NCI-H1105 (cell line): ENCODE results near the gene IGF2R.
"Not testable (repeated sequence)": the region's sequence is repeated elsewhere in the genome, so short reads cannot be mapped to it uniquely, and the experiment has no call there.

Experiments used
- DNase-seq: peaks from one replicate; lab custom pipeline; 2025; lab: John Stamatoyannopoulos, UW

Gene IGF2R

DNA sequence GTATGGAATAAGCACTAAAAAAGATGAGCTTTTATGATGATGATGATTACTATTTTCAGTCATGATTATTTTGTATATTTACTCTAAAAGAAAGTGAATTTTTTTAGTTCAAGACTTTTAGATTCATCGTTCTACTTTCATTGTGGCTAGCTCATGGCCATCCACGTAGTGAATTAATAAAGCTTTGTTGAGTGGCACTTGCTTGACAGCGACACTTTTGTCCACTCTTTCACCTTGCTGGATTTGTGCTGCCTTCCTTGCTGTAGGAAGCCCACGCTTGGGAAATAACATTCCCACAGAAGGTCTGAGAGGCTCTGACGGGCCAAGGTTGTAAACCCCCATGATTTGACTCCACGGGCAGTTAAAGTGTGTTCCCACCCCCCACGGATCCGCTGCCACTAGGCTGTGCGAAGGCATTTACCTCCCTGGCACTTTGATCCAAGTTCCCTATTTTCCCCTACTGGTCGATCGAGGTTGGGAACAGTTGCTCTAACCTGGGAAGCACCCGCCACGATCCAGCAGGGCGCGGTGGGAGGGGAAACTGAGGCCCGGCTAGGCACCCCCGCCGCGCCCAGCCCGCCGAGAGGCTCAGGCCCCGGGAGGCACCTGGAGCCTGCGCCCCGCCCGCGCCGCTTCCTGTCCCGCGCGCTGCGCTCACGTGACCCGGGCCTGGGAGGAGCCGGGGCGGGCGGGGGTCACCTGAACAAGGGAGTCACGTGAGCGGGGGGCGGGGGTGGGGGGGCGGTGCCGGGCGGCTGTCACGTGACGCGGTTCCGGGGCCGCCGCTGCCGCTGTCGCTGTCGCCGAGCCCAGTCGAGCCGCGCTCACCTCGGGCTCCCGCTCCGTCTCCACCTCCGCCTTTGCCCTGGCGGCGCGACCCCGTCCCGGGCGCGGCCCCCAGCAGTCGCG lies at the start of gene IGF2R:
Gene IGF2R (plus strand): TSS at position 788 of the 909 bp plus-strand sequence. CDS start 165 bp downstream, outside the sequence.
- peak; percentile 96 for DNase-seq

- DNase-seq, result no peak
These were observed 49.1 kb upstream of the IGF2R start for GRCh38 chr6:159919800-159920199.

- not testable (repeated sequence) for DNase-seq
These were observed 44.7 kb upstream of the IGF2R start for GRCh38 chr6:159924150-159924549.

- no peak for DNase-seq
These were observed 42.2 kb upstream of the IGF2R start for GRCh38 chr6:159926542-159927203.

DNA sequence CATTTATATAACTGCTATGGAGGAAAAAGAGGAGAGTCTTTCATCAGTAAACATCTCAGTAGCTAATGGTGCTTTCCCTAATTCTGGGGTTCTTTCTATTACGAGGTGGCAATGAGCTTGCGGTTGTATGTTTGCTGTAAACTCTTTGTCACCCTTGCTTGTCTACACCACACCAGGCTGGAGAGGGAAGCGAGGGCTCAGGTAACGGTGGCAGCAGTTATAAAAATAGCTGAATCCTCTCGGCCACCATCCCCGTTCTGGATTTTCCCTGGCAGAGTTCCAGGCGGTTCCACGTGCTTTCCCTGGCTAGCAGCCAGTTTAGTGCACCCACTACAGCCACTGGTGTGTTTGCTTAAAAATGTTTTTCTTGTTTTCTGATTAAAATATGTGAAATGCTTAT lies 39.1 kb upstream of the IGF2R start:
- DNase-seq, result peak; percentile 87

- no peak for DNase-seq
These were observed 37.8 kb upstream of the IGF2R start for GRCh38 chr6:159931112-159931511.

- no peak for DNase-seq
These were observed 37.0 kb upstream of the IGF2R start for GRCh38 chr6:159931846-159932245.

- no peak for DNase-seq
These were observed 35.8 kb upstream of the IGF2R start for GRCh38 chr6:159933077-159933476.

DNA sequence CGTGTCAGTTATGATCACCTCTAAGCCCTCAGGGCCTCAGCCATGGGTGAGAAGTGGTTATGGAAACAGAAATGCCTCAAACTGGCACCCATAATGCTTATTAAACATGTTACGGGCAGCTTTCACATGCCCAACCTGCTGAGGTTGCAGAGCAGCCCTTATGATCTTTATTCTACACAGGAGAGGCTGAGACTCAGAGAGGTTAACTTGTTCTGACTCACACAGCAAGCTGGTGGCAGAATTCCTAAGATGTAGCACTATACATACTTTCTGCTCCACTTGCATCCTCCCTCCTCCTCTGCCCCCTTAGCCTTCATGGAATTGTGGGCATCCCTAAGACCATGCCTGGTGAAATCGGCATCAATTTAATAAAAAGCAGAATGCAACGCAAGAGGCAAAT lies 34.7 kb upstream of the IGF2R start:
- no peak for DNase-seq

GRCh38 chr6:159935065-159935464 lies 33.8 kb upstream of the IGF2R start:
- DNase-seq, result no peak

GRCh38 chr6:159935633-159936032 lies 33.2 kb upstream of the IGF2R start:
- no peak for DNase-seq

DNA sequence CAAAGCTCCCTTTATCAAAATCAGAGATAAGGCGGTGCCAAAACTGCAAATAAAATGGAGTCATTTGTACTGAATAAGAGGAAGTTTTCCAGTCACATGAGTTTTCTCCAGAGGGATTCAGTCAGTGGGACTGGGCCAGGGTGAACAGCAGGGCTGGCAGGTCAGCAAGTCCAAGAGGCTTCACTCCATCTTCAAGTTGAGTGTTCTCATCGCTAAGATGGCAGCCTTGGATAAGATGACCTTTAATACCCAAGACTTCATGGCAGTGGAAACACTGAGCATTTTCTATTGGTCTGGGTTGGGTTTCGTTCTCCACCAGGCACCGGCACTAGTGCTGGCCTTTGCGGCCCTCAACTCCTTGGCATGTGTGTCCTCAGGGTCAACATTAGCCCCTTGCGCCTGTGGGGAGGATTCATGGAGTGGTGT lies 29.3 kb upstream of the IGF2R start:
- DNase-seq, result no peak

DNA sequence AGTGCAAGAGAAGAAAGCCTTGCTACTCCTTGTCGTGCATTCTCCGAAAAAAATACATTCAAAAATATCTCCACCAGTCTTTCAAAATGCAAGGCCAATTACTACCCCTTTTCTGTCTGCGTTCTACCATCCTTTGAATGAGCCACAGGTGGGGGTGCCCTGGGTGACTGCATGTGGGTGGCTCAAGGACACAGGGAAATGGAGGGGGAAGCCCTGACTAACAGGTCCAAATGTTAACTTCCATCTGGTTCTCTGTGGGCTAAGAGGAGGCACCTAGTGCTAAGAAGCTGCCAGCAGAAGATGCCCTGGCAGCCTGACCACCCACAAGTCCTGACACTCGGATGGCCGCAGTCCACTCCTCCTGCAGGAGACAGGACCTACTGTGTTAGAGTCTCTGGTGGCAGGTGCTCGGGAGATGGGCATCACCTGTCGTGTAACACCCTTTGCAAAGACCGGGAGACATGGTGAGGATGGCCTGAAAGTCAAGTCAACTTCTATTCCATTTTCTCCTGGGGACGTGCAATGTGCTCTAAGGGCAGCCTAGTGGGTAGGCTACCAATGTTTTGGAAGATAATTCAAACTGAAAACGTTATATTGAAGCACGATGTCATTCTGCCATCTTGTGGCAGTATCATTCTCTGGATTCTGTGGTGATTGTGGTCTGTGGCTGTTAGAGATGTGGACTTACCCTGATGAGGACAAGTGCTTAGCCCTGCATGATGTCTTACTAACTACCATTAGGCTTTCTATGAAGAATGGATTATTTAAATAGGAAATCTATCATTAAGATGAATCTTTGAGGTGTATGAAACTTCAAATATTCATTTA lies 27.4 kb upstream of the IGF2R start:
- DNase-seq, result no peak

GRCh38 chr6:159943101-159943632 lies 25.7 kb upstream of the IGF2R start:
- no peak for DNase-seq

DNA sequence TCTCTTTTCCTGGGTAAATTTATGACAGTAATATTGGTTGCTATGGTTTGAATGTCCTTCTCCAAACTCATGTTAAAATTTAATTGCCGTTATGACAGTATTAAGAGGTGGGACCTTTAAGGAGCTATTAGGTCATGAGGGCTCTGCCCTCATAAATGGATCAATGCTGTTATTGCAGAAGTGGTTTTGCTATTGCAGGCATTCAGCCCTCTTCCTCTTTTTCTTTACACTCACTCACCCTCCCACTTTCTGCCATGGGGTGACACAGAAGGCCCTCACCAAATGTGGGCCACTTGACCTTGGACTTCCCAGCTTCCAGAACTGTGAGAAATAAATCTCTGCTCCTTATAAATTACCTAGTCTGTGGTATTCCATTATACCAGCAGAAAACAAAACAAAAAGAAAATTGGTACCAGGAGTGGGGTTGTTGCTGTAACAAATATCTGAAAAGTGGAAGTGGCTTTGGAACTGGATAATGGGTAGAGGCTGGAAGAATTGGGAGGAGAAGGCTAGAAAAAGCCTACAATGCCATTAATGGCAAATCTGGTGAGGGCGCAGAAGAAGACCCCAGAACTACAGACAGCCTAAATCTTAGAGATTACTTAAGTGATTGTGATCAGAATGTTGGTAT lies 24.8 kb upstream of the IGF2R start:
- DNase-seq, result no peak

- no peak for DNase-seq
These were observed 23.0 kb upstream of the IGF2R start for GRCh38 chr6:159945801-159946392.

DNA sequence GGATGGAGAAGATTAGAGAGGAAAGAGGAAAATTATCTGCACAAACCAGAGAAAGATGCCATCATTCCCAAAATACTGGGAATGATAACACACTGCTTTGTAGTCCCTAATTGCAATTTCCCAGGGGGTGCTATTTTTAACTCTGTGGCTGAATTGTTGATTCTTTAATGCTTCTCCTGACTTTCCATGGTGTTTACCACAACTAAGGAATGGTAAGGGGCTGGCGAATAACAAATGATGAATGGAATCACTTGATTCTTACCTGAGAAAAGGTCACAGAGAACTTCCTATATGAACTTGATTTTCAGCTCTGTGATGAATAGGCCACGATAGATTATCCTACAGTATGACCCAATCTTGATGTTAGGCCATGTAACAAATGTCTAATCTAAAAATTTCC lies 22.0 kb upstream of the IGF2R start:
- no peak for DNase-seq

- DNase-seq, result no peak
These were observed 20.7 kb upstream of the IGF2R start for GRCh38 chr6:159948199-159948598.

DNA sequence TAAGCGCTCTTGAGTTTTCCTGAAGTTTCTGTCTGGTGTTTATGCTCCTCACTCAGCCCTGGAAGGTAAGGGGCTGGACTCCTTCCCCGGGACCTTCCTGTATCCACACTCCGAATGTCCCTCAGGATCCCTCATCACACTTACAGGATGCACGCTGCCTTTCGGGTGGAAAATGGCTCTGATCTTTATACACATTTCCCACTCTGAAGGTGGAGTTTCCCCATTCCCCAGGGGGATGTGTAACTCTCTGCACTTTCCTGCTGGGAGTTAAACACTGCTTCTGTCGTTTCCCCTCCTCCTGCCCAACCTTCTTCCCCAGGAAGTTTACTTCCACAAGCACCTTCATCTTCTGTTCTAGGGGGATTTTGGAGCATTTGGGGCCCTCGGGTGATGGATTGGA lies 17.1 kb upstream of the IGF2R start:
- no peak for DNase-seq

- no peak for DNase-seq
These were observed 16.4 kb upstream of the IGF2R start for GRCh38 chr6:159952289-159953005.
